T47D (cell line): ENCODE data around the gene ERO1B.
"Not testable (repeated sequence)": the region's sequence is repeated elsewhere in the genome, so short reads cannot be mapped to it uniquely, and the experiment has no call there.

Source experiments
- DNase-seq, 2 experiments: peaks; one replicate each; pipeline versions ENCODE4 v3.0.0 to v3.0.0-alpha.2; 2011 to 2012; ENCODE audit warnings: low read depth in 1 of 2, low spot score in 1 of 2
- JUND ChIP-seq: IDR thresholded peaks from 2 replicates; pipeline ENCODE4 v1.6.1; 2012; ENCODE audit warnings: low read depth
- in situ Hi-C: cut with HindIII; loops from 2 replicates; pipeline ENCODE4 v1.10.0; 2016; ENCODE audit warnings: low sequenced_read_pairs, low pct_unique_long_range_greater_than_20kb

ERO1B gene, protein sequence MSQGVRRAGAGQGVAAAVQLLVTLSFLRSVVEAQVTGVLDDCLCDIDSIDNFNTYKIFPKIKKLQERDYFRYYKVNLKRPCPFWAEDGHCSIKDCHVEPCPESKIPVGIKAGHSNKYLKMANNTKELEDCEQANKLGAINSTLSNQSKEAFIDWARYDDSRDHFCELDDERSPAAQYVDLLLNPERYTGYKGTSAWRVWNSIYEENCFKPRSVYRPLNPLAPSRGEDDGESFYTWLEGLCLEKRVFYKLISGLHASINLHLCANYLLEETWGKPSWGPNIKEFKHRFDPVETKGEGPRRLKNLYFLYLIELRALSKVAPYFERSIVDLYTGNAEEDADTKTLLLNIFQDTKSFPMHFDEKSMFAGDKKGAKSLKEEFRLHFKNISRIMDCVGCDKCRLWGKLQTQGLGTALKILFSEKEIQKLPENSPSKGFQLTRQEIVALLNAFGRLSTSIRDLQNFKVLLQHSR

DNA sequence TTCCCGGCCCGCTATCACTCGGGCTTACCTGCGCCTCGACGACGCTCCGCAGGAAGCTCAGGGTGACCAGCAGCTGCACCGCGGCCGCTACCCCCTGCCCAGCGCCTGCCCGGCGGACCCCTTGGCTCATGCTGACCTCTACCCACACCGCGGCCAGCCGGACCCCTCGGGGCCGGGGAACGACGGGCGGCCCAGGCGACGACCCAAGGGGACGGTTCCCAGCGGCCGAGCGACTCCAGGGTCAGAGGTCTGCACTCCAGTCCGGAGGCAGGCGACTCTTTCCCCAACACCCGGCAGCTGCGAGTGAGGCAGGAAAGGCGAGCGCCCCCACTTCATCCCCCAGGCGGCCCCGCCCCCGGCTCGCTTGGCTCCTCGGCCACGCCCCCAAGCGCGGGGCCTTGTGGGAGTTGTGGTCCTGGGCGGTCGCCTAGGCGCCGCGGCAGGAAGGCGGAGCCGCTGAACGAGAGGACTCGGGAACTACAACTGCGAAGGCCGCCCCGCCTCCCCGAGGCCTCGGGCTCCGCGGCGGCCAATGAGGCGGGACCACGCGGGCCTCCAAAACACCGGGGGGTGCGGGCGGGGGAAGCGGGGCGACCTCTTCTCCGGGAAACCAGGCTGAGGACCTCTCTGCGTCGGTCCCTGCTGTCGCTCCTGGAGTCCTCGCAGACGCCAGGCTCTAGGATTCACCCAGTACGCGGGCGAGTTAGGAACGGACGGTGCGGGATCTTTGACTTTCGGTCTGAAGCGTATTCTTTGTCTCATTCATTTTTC lies at the start of gene ERO1B:
Gene ERO1B (minus strand): TSS at position 305 of the 771 bp plus-strand sequence. CDS start 175 bp downstream, at position 130.
- no peak for TF ChIP-seq JUND
- in situ Hi-C loops, result no loop called here
- peak; percentile 91 to 99 for DNase-seq

DNA sequence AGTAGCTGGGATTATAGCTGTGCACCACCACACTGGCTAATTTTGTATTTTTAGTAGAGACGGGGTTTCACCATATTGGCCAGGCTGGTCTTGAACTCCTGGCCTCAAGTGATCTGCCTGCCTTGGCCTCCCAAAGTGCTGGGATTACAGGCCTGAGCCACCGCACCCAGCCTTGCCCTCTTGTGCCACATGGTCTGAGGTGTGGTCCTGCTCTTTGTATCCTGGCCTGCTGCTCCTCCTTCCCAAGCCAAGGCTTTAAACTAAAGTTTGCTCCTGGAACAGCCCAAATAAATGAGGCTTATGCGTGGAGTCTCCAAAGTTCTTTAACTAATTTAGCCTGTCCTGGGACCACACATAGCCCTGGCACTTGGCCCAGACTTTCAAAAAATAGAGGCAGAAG lies 49.7 kb upstream of the ERO1B start:
- DNase-seq, in situ Hi-C loops: not testable (repeated sequence)

DNA sequence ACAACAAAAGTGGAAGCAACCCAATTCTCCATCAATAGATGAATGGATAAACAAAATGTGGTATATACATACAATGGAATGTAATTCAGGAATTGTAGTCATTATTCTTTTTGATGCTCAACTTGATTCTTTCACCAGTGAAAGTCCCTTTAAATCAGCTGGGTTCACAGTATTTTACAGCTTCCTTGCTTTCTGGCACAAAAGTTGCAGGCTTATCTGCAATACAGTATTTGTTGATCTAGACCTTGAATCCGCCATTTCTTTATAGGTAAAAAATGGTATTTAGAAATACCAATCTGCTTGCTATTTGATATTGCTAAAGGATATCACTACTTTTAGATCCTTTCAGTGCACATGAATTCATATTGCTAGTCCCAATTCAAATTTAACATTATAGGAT lies 44.7 kb upstream of the ERO1B start:
- no peak for TF ChIP-seq JUND
- in situ Hi-C loops, result no loop called here
- DNase-seq, result no peak

DNA sequence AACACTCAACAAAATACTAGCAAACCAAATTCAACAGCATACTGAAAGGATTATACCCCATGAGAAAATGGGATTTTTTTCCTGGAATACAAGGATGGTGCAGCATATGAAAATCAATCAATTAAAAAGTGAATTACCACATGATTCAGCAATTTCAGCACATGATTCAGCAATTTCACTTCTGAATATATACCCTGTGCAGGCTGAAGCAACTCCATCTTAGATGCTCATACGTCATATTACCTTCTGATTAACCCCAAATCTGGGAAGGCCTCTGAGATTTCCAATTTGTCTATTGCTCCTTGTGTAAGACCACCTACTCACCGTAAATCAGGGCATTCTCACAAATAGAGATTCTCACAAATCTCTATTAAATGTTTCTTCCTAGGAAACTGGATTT lies 43.8 kb upstream of the ERO1B start:
- DNase-seq, result no peak
- in situ Hi-C loops, result no loop called here
- TF ChIP-seq JUND, result no peak

DNA sequence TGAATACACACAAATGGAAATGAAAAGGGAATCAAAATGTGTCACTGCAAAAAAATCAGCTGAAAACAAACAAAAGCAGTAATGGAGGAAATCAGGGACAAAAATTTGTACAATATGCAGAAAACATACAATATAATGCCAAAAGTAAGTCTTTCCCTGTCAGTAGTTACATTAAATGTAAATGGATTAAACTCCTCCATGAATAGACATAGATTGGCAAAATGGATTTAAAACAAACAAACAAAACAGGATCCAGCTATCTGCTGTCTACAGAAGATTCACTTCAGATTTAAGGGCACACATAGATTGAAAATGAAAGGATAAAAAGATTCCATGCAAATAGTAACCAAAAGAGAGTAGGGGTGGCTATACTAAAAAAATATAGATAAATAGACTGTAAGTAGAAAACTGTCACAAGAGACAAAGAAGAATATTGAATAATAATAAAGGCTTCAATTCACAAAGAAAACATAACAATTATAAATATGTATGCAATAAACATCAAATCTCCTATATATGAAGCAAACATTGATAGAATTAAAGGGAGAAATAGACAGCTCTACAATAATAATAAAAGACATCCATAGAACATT lies 42.2 kb upstream of the ERO1B start:
- in situ Hi-C loops, result no loop called here
- DNase-seq, result no peak
- TF ChIP-seq JUND, result no peak

DNA sequence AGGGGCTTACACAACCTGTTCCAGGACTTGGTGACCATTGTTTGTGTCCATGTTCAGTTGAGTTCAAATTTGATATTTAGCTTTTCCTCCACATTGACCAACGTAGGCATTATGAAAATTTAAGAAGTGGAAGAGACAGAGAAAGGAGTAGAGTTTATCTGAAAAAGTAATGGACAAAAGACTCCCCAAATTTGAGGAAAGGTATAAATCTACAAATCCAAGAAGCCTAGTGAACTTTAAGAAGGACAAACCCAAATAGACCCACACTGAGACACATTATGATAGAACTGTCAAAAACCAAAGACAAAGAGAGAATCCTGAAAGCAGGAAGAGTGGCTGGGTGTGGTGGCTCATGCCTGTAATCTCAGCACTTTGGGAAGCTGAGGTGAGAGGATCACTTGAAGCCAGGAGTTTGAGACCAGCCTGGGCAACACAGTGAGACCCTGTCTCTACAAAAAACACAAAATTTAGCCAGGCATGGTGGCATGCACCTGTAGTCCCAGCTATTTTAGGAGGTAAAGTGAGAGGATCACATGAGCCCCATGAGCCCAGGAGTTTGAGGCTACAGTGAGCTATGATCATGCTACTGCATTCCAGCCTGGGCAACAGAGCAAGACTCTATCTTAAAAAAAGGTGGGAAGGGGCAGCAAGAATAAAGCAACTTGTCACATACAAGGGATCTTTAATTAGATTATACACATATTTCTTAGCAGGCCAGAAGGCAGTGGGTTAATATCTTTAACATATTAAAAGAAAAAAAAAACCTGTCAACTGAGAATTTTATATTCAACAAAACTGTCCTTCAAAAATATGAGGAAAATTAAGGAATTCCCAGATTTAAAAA lies 41.0 kb upstream of the ERO1B start:
- TF ChIP-seq JUND, result no peak
- DNase-seq, result no peak
- in situ Hi-C loops, result no loop called here

DNA sequence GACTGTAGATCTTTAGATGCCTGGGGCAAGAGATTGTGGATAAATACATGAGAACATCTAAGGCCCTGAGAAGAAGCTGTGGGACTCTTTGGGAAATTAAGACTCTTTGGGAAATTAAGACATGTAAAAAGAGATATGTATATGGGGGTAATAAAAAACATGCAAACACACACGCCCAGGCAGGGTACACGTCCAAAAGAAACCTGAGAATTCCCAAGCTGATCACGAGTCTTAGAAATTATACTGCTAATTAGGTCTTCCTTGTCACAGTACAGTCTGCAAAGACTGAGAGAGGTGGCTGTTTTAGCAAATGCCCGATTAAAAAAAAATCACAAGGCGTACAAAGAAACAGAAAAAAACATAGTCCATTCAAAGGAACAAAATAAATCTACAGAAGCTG lies 39.3 kb upstream of the ERO1B start:
- in situ Hi-C loops, result no loop called here
- no peak for DNase-seq
- no peak for TF ChIP-seq JUND

DNA sequence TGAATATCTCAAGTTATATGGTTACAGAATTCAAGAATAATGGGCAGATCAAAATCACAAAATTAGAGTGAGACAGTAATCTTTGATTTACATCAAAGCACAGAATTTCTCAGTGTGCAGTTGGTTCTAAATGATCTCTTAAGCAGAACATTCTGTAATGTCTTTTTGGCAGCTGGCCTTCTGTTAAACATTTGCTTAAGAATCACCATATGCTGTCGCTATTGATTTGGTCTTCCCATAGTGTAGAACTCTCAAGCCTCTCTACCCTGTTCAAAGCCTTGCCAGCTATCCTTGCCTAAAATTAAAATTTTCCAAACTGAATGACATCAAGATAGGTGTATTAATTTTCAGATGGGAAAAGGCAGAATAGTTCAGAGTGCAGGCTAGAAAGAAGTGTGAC lies 38.9 kb upstream of the ERO1B start:
- in situ Hi-C loops, result no loop called here
- TF ChIP-seq JUND, result no peak
- DNase-seq, result no peak

DNA sequence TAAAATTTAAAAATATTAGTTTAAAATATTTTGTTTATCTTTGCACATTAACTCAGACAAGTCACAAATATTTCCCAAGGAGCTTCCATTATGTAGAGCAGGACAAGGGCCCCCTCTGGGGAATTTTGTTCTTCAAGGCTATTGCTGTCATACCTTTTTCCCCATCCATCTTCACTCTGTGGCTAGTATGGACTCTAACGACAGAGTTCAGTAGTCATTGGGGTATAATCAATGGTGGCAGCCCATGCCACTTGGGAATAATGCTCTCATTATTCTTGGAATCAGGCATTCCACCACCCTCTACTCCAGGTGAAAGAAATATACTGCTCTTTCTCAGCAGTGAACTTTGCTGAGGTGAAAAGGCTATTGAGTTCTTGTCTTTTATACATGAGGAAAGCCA lies 38.5 kb upstream of the ERO1B start:
- no peak for DNase-seq
- in situ Hi-C loops, result no loop called here
- TF ChIP-seq JUND, result no peak

DNA sequence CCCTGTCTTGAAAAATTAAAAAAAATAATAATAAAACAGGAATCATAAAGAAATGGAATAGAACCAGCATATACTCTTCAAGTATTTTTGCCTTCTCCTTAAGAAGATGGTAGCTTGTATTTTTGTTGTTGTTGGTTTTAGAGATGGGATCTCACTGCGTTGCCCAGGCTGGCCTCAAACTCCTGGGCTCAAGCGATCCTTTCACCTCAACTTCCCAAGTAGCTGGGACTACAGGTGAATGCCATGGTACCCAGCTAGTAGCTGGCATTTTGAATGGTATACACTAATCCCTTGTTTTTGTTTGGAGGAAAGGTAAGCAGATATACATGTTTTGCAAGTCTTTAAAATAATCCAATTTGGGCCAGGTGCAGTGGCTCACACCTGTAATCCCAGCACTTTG lies 34.7 kb upstream of the ERO1B start:
- TF ChIP-seq JUND, result no peak
- in situ Hi-C loops, result no loop called here
- no peak for DNase-seq

DNA sequence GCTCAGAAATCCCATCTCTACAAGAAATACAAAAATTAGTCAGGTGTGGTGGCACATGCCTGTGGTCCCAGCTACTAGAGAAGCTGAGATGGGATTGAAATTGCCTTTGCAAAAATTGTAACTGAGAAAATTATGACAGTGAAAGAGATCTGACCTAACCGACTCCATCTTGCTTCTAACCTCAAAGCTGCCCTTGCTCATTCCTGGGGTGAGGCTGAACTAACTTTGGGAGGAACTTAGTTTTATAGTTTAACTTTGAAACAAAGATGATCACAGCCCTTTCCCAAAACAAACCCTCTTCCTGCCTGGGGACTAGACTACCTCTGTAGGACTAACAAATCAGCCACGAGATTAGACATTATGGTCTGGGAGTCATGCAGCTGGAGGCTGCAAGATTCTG lies 33.8 kb upstream of the ERO1B start:
- in situ Hi-C loops, result no loop called here
- TF ChIP-seq JUND, result no peak
- DNase-seq, result no peak

DNA sequence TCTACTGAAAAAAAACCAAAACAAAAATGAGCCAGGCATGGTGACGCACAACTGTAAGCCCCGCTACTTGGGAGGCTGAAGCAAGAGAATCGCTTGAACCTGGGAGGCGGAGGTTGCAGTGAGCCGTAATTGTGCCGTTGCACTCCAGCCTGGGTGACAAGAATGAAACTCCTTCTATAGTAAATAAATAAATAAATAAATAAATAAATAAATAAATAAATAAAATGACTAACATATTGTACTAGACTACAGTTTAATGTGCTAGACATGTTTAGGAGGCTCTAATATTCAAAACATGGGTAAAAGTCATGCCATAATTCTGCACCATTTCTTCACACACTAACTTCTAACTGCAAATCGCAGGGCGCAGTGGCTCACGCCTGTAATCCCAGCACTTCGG lies 33.3 kb upstream of the ERO1B start:
- no peak for DNase-seq
- in situ Hi-C loops, result no loop called here
- no peak for TF ChIP-seq JUND

DNA sequence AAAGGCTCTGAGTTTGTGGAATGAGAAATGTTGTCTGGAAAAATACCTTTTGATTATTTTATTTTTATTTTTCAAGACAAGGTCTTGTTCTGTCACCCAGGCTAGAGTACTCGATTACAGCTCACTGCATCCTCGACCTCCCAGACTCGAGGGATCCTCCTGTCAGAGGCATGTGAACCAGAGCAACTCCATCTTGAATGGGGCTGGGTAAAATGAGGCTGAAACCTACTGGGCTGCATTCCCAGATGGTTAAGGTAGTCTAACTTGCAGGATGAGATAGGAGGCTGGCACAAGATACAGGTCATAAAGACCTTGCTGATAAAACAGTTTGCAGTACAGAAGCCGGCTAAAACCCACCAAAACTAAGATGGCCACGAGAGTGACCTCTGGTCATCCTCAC lies 32.3 kb upstream of the ERO1B start:
- in situ Hi-C loops, result not testable (repeated sequence)

More for the DNA sequence above, 32.3 kb upstream of the ERO1B start:
- DNase-seq, result not testable (repeated sequence)
